Stimulated activated CD8-positive, alpha-beta memory T cell treated with anti-CD3 and anti-CD28 coated beads, Interleukin-12 subunit alpha, Interleukin-12 subunit beta, amount 100 ng/mL, for 4 hours (primary cell): ENCODE results near the gene RLN3.
"Not testable (repeated sequence)": the region's sequence is repeated elsewhere in the genome, so short reads cannot be mapped to it uniquely, and the experiment has no call there.

Source experiments
- DNase-seq: peaks from one replicate; pipeline ENCODE4 v3.0.0-alpha.2; 2020; ENCODE audit warnings: low read depth

RLN3 gene

DNA sequence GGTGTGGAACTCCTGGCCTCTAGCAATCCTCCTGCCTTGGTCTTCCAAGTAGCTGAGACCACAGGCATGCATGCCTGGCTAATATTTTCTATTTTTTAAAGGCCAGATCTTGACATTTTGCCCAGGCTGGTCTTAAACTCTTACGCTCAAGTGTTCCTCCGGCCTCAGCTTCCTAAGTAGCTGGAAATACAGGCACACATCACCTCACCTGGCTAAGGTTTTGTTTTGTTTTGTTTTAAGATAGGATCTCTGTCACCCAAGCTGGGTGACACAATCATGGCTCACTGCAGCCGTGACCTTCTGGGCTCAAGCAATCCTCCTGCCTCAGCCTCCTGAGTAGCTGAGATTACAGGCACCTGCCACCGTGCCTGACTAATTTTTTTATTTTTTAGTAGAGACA lies 5.5 kb upstream of the RLN3 start:
- no peak for DNase-seq

- no peak for DNase-seq
Measured at GRCh38 chr19:14023404-14024235, 4.3 kb upstream of the RLN3 start.

DNA sequence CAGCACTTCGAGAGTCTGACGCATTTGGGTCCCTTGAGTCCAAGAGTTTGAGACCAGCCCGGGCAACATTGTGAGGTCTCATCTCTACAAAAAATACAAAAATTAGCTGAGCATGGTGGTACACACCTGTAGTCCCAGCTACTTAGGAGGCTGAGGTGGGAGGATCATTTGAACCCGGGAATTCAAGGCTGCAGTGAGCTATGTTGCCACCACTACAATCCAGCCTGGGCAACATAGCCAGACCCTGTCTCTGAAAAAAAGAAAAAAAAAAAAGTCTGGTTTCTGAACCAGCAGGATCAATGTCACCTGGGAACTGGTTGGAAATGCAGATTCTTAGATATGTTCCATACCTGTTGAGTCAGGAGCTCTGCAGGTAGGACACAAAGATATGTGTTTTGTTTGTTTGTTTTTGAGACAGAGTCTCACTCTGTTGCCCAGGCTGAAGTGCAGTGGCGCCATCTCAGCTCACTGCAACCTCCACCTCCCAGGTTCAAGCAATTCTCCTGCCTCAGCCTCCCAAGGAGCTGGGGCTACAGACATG lies 1.2 kb upstream of the RLN3 start:
- not testable (repeated sequence) for DNase-seq

DNA sequence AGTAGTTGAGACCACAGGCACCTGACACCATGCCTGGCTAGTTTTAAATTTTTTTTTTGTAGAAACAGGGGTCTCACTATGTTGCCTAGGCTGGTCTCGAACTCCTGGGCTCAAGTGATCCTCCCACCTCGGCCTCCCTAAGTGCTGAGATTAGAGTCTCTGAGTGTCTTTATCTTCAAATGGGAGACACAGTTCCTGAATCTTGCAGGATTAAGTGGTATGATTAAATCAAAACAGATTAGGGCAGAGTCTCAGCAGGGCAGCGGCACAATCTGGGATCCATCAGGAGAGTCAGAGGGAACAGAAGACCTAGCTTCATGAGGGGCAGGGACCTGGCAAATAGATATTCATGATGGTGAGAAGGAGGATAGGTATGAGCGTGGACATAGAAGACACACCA lies 953 bp downstream of the RLN3 start:
- no peak for DNase-seq

DNA sequence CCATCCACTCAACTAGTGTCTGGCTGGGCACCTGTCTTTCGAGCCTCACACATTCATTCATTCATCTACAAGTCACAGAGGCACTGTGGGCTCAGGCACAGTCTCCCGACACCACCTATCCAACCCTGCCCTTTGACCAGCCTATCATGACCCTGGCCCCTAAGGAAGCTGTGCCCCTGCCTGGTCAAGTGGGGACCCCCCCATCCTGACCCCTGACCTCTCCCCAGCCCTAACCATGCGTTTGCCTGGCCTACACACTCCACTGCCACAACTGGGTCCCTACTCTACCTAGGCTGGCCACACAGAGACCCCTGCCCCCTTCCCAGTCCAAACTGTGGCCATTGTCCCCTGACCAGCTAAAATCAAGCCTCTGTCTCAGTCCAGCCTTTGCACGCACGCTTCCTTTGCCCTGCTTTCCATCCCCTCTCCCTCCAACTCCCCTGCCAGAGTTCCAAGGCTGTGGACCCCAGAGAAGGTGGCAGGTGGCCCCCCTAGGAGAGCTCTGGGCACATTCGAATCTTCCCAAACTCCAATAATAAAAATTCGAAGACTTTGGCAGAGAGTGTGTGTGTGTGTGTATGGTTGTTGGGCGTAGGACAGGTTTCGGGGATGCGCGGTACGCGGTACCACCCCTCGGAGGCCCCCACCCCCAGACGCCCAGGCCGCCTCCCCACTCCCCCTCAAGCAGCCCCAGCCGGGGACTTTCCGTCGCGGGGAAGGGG lies 3.2 kb downstream of the RLN3 start:
- no peak for DNase-seq

DNA sequence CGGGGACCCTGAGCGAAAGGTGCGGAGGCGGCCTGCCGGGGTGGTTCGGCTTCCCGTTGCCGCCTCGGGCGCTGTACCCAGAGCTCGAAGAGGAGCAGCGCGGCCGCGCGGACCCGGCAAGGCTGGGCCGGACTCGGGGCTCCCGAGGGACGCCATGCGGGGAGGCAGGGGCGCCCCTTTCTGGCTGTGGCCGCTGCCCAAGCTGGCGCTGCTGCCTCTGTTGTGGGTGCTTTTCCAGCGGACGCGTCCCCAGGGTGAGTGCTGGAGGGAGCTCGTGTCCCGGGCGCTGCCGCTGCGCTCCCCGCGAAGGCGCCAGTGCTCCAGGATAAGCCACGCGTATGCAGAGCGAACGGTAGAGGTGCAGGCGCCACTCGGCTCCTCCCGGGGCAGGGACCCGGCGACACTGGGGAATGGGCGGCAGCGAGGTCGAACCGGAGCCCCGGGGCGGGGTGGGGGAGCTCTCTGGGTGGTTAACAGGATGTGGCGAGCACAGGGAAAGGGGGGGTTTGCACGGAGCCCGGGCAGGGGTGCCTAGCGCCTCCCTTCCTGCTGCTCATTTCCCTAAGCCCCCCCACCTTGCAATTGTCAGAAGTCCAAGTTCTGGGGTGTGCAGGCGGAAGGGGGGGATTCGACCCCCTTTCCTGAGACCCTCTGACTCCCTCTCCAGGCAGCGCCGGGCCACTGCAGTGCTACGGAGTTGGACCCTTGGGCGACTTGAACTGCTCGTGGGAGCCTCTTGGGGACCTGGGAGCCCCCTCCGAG lies 4.0 kb downstream of the RLN3 start, which contains the start of gene IL27RA:
Gene IL27RA, plus strand, starts transcription at position 44 of the 762 bp plus-strand sequence. Its CDS starts 111 bp downstream, at position 155.
- peak; percentile 76 for DNase-seq

DNA sequence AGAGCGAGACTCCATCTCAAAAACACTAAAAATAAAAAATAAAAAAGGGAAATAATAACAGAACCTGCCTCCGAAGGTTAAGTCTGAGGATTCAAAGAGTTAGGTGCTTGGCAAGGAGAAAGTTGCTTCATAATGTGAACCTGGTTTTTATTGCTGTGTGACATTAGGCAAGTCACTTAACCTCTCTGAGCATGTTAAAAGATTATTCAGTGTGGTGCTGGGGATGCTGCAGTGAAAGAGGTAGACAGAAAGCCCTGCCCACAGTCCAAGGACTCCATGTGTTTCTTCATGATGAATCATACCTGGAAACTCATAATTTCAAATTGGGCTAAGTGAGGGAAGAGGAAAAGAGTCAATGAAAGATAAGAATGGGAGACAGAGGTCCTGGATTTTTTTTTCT lies 6.0 kb downstream of the RLN3 start:
- no peak for DNase-seq

DNA sequence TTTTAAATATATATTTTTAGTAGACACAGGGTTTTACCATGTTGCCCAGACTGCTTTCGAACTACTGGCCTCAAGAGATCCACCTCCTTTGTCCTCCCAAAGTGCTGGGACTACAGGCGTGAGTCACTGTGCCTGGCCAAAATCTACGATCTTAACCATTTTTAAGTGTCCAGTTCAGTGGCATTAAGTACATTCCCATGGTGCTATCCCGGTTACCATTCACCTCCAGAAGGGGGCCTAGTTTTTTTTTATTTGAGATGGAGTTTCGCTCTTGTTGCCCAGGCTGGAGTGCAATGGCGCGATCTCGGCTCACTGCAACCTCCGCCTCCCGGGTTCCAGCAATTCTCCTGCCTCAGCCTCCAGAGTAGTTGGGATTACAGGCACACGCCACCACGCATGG lies 7.2 kb downstream of the RLN3 start:
- not testable (repeated sequence) for DNase-seq

- no peak for DNase-seq
Measured at GRCh38 chr19:14035706-14036105, 7.8 kb downstream of the RLN3 start.

DNA sequence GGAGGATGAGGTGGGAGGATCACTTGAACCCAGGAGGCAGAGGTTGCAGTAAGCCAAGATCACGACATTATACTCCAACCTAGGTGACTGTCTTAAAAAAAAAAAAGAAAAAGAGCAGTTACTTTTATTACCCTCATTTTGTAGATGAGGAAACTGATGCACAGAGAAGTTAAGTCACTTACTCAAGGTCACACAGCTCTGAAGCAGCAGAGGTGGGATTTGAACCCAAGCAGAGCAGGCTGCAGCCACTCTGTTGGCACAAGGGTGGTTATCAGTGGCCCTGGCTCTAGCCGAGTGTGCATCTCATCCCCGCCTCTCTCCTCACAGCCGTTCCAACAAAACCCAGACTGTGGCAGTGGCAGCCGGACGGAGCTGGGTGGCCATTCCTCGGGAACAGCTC lies 11.2 kb downstream of the RLN3 start:
- DNase-seq: no peak

DNA sequence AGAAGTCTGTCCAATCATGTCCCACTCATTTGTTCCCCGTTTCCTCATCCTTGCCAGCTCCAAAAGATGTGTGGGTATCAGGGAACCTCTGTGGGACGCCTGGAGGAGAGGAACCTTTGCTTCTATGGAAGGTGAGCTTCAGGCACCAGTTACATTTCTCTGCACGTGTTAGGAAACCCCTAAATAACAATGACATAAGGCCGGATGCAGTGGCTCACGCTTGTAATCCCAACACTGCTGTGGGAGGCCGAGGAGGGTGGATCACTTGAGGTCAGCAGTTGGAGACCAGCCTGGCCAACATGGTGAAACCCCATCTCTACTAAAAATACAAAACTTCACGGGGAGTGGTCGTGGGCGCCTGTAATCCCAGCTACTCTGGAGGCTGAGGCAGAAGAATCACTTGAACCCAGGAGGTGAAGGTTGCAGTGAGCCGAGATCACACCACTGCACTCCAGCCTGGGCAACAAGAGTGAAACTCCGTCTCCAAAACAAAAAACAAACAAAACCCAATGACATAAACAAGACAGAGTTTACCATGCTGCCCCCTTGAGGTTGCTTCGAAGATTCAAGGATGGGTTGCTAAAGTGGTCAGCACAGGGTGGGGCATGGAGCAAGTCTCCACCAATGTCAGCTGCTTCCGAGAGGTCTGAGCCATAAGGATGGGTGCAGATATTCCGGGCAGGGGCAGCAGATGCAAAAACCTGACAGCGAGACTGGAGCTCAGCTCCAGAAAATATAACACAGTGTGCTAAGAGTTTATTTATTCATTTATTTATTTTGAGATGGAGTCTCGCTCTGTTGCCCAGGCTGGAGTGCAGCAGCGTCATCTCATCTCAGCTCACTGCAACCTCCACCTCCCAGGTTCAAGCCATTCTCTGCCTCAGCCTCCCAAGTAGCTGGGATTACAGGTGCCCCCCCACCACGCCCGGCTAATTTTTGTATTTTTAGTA lies 15.0 kb downstream of the RLN3 start:
- not testable (repeated sequence) for DNase-seq

GRCh38 chr19:14047866-14048265 lies 19.9 kb downstream of the RLN3 start:
- DNase-seq: not testable (repeated sequence)

DNA sequence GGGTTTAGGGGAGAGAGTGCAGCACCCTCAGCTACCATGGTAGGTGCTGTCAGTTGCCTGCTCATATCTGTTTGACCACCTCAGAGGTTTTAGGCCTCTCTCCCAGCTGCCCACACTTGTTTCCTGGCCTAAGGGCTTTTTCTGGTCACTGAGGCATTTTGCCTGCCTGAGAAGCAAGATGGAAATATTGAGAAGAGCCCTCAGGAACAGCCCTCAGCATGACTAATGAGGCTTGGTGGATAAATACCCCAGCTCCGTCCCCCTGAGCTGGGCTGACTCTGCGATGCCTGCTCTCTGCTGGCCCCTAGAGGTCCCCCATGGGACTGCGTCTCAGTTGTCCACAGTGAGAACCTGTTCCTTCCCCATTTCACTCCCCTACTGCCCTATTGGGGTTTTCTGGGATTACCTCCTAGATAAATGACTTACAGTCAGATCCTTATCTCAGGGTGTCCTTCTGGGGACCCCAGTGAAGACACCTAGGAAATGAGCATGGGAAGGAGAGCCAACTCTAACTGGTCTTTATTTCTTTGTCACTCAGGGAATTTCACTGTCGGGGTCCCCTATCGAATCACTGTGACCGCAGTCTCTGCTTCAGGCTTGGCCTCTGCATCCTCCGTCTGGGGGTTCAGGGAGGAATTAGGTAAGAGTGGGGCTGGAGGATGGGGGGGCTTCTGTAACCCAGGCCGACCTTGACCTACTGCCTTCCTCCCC lies 20.6 kb downstream of the RLN3 start:
- DNase-seq: peak; percentile 56

- DNase-seq: no peak
Measured at GRCh38 chr19:14050512-14050911, 22.6 kb downstream of the RLN3 start.

DNA sequence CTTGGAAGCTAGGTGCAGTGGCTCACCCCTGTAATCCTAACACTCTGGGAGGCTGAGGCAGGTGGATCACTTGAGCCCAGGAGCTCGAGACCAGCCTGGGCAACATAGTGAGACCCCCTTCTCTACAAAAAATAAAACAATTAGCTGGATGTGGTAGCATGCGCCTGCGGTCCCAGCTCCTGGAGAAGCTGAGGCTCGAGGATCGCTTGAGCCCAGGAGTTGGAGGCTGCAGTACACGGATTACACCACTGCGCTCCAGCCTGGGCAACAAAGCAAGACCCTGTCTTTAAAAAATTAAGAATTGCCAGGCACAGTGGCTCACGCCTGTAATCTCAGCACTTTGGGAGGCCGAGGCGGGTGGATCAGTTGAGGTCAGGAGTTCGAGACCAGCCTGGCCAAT lies 23.0 kb downstream of the RLN3 start:
- not testable (repeated sequence) for DNase-seq

- DNase-seq: no peak
Measured at GRCh38 chr19:14051980-14052379, 24.0 kb downstream of the RLN3 start.

DNA sequence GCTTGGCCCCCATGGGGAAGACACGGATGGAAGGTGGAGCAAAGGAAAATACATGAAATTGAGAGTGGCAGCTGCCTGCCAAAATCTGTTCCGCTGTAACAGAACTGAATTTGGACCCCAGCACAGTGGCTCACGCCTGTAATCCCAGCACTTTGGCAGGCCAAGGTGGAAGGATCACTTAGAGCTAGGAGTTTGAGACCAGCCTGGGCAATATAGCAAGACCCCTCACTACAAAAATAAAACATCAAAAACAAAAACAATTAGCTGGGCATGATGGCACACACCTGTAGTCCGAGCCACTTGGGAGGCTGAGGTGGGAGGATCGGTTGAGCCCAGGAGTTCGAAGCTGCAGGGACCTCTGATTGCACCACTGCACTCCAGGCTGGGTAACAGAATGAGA lies 24.5 kb downstream of the RLN3 start:
- no peak for DNase-seq

DNA sequence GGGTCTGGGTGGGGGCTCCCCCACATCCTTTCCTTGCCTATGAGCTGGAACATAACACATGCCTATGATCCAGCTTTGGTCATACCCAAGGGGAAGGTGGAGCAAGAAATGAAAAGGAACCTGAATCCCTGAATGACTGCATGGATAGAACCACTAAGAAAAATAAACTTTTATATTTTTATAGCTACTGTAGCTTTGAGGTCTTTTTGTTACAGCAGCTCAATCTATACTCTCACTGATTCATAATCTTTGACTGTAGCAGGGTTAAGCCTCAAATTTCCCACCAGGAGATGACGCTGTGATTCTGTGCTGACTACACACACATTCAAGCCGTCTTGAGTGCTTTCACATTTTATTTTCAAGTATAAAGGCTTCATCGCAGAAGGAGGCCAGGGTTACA lies 25.1 kb downstream of the RLN3 start:
- no peak for DNase-seq

GRCh38 chr19:14053500-14053899 lies 25.6 kb downstream of the RLN3 start:
- DNase-seq: no peak

DNA sequence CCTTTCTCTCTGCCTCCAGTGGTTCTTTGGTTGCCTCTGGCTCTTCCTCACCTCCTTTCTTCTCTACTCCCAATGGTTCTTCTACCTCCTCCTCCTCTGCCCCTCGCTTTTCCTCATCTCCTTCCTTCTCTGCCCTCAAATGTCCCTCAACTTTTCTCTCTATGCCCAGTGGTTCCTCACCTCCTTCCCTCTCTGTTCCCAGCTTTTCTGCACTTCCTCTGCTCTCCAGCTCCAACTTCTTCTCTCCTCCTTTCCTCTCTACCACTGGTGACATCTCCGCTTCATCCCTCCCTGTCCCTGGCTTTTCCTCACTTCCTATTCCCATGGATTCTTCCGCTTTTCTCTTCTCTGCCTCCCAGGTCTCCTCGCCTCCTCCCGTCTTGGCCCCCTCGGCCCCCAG lies 26.2 kb downstream of the RLN3 start:
- no peak for DNase-seq

DNA sequence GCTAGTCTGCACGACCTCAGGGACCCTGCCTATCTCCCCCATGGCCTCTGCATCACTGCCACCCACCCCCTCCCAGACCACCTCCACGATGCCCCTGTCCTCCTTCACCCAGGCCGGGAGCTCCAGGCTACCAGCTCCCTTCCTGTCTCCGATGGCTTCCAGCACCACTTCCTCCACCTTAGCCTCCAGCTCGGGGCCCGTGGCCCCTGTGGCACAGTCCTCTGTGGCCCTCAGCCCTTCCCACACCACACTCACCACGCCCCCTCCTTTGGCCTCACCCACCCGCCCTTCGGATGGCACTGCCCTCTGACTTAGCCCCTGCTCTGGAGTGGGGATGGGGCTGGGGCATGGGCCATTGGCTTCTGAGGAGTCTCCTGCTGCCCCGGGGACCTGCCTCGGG lies 26.8 kb downstream of the RLN3 start:
- no peak for DNase-seq
